Measurements from ENCODE around the gene DEUP1.

Gene DEUP1

DNA sequence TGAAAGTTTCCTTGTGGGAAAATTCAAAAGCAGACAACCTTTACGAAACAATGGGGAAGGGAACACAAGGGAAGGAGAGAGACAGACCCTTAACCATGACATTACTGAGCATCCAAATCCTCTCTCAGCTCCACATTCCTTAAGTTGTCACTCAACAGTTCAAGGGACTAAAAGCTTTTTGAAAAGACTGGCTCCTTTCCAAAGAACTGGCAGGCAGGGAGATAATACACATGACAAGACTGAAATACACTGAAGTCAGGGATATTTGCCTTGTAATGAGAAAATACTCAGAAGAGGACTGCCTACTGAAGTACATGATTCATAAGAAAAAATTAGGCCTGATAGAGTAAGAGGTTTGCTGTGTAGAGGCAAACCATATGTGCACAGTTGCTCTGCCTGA lies 143.6 kb downstream of the DEUP1 start:
- Histone ChIP-seq H3K36me3 (ENCODE audit: insufficient read depth, low read length) (0 out of 2 replicates have a peak, but pooled peaks cover 9% of the 10 kb centered on the region), H3K9ac (ENCODE audit: low read depth, low read length) (no peak overlapping the region), H3K27ac (ENCODE audit: low read length) (no peak overlapping the region), H4K20me1 (ENCODE audit: insufficient read depth, low read length) (no peaks in the 10 kb centered on the region), H3K9me3 (ENCODE audit: insufficient read depth, low read length, severe bottlenecking) (no peaks in the 10 kb centered on the region), H3K4me3 (ENCODE audit: low read depth in 1 of 2, low read length in 2 of 2) (no peak overlapping the region), H3K4me1 (ENCODE audit: insufficient read depth, low read length) (no peaks in the 10 kb centered on the region), H3K27me3 (ENCODE audit: insufficient read depth, low read length, poor library complexity) (no peaks in the 10 kb centered on the region), H3K79me2 (ENCODE audit: insufficient read depth, low read length) (no peaks in the 10 kb centered on the region), H2AFZ (ENCODE audit: low read depth, low read length) (no peak overlapping the region), H3K4me2 (ENCODE audit: insufficient read depth, low read length) (no peak overlapping the region)
- DNase-seq (no peak), ATAC-seq (ENCODE audit: insufficient read depth, low read depth) (no peak)
- no peak for TF ChIP-seq EZH2 (IDR thresholded peaks at IDR 0.05; ENCODE audit: borderline replicate concordance, low read depth, low read length, severe bottlenecking)
- TF ChIP-seq, protein P1, sequence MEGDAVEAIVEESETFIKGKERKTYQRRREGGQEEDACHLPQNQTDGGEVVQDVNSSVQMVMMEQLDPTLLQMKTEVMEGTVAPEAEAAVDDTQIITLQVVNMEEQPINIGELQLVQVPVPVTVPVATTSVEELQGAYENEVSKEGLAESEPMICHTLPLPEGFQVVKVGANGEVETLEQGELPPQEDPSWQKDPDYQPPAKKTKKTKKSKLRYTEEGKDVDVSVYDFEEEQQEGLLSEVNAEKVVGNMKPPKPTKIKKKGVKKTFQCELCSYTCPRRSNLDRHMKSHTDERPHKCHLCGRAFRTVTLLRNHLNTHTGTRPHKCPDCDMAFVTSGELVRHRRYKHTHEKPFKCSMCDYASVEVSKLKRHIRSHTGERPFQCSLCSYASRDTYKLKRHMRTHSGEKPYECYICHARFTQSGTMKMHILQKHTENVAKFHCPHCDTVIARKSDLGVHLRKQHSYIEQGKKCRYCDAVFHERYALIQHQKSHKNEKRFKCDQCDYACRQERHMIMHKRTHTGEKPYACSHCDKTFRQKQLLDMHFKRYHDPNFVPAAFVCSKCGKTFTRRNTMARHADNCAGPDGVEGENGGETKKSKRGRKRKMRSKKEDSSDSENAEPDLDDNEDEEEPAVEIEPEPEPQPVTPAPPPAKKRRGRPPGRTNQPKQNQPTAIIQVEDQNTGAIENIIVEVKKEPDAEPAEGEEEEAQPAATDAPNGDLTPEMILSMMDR (IDR thresholded peaks at IDR 0.05; ENCODE audit: borderline replicate concordance, extremely low read depth, low read length, poor library complexity, severe bottlenecking), result no peak

DNA sequence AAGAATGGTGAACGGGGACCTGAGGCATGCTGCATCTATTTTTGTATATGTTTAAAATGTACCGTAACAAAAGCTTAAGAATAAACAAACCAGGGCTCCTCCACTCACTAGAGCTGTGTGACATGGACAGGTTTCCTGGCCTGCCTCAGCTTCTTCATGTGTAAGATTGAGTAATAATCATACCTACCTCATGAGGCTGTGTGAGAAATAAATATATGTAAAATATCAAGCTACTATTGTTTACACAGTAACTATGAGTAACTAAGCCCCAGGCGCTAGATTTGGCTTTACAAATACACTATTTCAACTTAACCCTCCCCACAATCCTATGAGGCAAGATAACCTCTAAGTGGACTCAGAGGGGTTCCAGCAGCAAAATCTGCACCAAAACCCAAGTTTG lies 146.3 kb downstream of the DEUP1 start:
- H3K27ac ChIP-seq (ENCODE audit: low read length), result no peak overlapping the region
- H3K9me3 ChIP-seq (ENCODE audit: insufficient read depth, low read length, severe bottlenecking), result no peaks in the 10 kb centered on the region
- no peak overlapping the region for H2AFZ ChIP-seq (ENCODE audit: low read depth, low read length)
- H3K27me3 ChIP-seq (ENCODE audit: insufficient read depth, low read length, poor library complexity), result no peaks in the 10 kb centered on the region
- no peaks in the 10 kb centered on the region for H3K79me2 ChIP-seq (ENCODE audit: insufficient read depth, low read length)
- no peak overlapping the region for H3K4me3 ChIP-seq (ENCODE audit: low read depth in 1 of 2, low read length in 2 of 2)
- no peak overlapping the region for H3K9ac ChIP-seq (ENCODE audit: low read depth, low read length)
- H3K36me3 ChIP-seq (ENCODE audit: insufficient read depth, low read length), result 0 out of 2 replicates have a peak, but pooled peaks cover 10% of the 10 kb centered on the region
- H4K20me1 ChIP-seq (ENCODE audit: insufficient read depth, low read length), result no peaks in the 10 kb centered on the region
- ATAC-seq (ENCODE audit: insufficient read depth, low read depth) (no peak), DNase-seq (no peak)
- no peak for TF ChIP-seq EZH2 (IDR thresholded peaks at IDR 0.05; ENCODE audit: borderline replicate concordance, low read depth, low read length, severe bottlenecking)
- no peaks in the 10 kb centered on the region for H3K4me1 ChIP-seq (ENCODE audit: insufficient read depth, low read length)
- no peak overlapping the region for H3K4me2 ChIP-seq (ENCODE audit: insufficient read depth, low read length)

DNA sequence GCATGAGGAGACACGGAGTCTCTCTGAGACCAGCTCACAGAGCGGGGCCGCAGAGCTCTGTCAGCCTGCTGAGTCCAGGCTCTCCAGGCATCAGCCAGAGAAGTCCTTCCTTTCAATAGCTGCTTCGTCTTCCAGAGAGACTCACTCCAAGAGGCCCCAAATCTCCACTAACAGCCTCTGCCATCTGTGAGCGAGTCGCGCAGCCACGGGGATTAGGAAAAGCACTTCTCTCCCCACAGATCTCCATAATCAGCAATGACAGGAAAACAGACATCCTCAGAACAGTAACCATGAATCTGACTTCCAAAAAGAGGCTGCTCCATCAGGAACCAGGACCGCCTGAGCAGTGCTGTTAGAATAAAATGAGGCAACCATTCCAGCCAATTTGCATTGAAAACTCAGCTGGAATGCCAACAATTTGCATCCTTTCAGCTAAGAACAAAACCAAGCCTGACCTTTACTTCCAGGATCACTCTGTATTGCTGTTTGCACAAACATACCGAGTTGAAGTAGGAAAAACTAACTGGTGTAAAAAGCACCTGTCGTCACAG lies 147.2 kb downstream of the DEUP1 start:
- Histone ChIP-seq H3K9ac (ENCODE audit: low read depth, low read length) (no peak overlapping the region), H3K79me2 (ENCODE audit: insufficient read depth, low read length) (no peaks in the 10 kb centered on the region), H3K27me3 (ENCODE audit: insufficient read depth, low read length, poor library complexity) (no peaks in the 10 kb centered on the region), H2AFZ (ENCODE audit: low read depth, low read length) (no peak overlapping the region), H4K20me1 (ENCODE audit: insufficient read depth, low read length) (no peaks in the 10 kb centered on the region), H3K9me3 (ENCODE audit: insufficient read depth, low read length, severe bottlenecking) (no peaks in the 10 kb centered on the region), H3K4me3 (ENCODE audit: low read depth in 1 of 2, low read length in 2 of 2) (no peak overlapping the region), H3K27ac (ENCODE audit: low read length) (no peak overlapping the region), H3K4me2 (ENCODE audit: insufficient read depth, low read length) (no peak overlapping the region), H3K36me3 (ENCODE audit: insufficient read depth, low read length) (peaks cover 14% of the 10 kb centered on the region; the same call in 1 of the 2 replicates), H3K4me1 (ENCODE audit: insufficient read depth, low read length) (no peaks in the 10 kb centered on the region)
- no peak for DNase-seq
- no peak for ATAC-seq (ENCODE audit: insufficient read depth, low read depth)
- no peak for TF ChIP-seq EZH2 (IDR thresholded peaks at IDR 0.05; ENCODE audit: borderline replicate concordance, low read depth, low read length, severe bottlenecking)
- TF ChIP-seq, protein P1 (IDR thresholded peaks at IDR 0.05; ENCODE audit: borderline replicate concordance, extremely low read depth, low read length, poor library complexity, severe bottlenecking), result no peak

DNA sequence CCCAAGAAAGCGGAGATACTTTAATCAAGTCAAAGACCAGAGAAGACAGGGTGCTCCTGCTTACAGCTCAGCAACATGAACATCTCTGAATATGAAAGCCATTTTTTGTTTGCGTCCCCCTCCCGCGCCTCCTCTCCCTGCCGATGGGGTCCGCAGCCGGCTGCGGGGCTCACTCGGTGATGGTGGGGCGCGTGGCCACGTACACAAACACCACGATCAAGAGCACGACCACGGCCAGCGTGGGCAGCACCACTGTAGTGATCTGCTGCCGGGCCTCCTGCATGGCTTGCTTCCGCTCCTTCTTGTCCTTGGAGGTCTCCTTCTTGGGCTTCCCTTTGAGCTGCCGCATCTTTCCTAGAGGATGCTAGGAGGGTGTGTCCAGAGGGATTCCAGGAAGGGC lies 148.3 kb downstream of the DEUP1 start:
- TF ChIP-seq, protein P1 (IDR thresholded peaks at IDR 0.05; ENCODE audit: borderline replicate concordance, extremely low read depth, low read length, poor library complexity, severe bottlenecking), result no peak
- no peak for TF ChIP-seq EZH2 (IDR thresholded peaks at IDR 0.05; ENCODE audit: borderline replicate concordance, low read depth, low read length, severe bottlenecking)
- Histone ChIP-seq H3K27me3 (ENCODE audit: insufficient read depth, low read length, poor library complexity) (no peaks in the 10 kb centered on the region), H4K20me1 (ENCODE audit: insufficient read depth, low read length) (no peaks in the 10 kb centered on the region), H3K9me3 (ENCODE audit: insufficient read depth, low read length, severe bottlenecking) (no peaks in the 10 kb centered on the region), H3K9ac (ENCODE audit: low read depth, low read length) (no peak overlapping the region), H3K36me3 (ENCODE audit: insufficient read depth, low read length) (peaks cover 14% of the 10 kb centered on the region; the same call in 1 of the 2 replicates), H2AFZ (ENCODE audit: low read depth, low read length) (no peak overlapping the region), H3K27ac (ENCODE audit: low read length) (no peak overlapping the region), H3K79me2 (ENCODE audit: insufficient read depth, low read length) (no peaks in the 10 kb centered on the region), H3K4me1 (ENCODE audit: insufficient read depth, low read length) (no peaks in the 10 kb centered on the region), H3K4me3 (ENCODE audit: low read depth in 1 of 2, low read length in 2 of 2) (no peak overlapping the region), H3K4me2 (ENCODE audit: insufficient read depth, low read length) (no peak overlapping the region)
- DNase-seq, result no peak
- no peak for ATAC-seq (ENCODE audit: insufficient read depth, low read depth)

Measured in DND-41 (cell line).